Measurements from ENCODE around the gene GRM7.

DNA sequence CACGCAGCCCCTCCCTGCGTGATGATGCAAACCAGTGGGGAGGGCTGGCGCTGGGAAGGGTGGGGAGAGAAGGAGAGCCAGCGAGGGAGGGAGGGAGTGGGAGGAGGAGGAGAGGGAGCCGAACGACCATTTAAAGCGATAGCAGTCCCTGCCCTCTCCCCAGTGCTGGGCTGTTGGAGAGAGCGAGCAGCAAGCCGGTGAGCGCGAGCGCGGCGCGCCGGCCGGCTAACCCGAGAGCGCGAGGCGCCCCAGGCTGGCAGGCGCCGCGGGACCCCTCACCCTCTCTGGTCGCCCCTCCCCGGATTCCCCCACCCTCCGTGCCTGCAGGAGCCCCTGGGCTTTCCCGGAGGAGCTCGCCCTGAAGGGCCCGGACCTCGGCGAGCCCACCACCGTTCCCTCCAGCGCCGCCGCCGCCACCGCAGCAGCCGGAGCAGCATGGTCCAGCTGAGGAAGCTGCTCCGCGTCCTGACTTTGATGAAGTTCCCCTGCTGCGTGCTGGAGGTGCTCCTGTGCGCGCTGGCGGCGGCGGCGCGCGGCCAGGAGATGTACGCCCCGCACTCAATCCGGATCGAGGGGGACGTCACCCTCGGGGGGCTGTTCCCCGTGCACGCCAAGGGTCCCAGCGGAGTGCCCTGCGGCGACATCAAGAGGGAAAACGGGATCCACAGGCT is at the start of gene GRM7:
- TF ChIP-seq, protein P1, sequence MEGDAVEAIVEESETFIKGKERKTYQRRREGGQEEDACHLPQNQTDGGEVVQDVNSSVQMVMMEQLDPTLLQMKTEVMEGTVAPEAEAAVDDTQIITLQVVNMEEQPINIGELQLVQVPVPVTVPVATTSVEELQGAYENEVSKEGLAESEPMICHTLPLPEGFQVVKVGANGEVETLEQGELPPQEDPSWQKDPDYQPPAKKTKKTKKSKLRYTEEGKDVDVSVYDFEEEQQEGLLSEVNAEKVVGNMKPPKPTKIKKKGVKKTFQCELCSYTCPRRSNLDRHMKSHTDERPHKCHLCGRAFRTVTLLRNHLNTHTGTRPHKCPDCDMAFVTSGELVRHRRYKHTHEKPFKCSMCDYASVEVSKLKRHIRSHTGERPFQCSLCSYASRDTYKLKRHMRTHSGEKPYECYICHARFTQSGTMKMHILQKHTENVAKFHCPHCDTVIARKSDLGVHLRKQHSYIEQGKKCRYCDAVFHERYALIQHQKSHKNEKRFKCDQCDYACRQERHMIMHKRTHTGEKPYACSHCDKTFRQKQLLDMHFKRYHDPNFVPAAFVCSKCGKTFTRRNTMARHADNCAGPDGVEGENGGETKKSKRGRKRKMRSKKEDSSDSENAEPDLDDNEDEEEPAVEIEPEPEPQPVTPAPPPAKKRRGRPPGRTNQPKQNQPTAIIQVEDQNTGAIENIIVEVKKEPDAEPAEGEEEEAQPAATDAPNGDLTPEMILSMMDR (IDR thresholded peaks at IDR 0.05; ENCODE audit: poor library complexity): no peak
- no peak for TF ChIP-seq EZH2 (IDR thresholded peaks at IDR 0.05; ENCODE audit: borderline replicate concordance)
